Stimulated activated CD4-positive, alpha-beta T cell treated with anti-CD3 and anti-CD28 coated beads, Interleukin-12 subunit alpha, Interleukin-12 subunit beta, amount 100 ng/mL, for 4 hours (primary cell): Measurements from ENCODE around the gene EPHA2.
"Not testable (repeated sequence)": the region's sequence is repeated elsewhere in the genome, so short reads cannot be mapped to it uniquely, and the experiment has no call there.

Experiments used
- DNase-seq: peaks from one replicate; pipeline ENCODE4 v3.0.0-alpha.2; 2020

EPHA2 gene

GRCh38 chr1:16167331-16168143 lies 11.7 kb upstream of the EPHA2 start:
- peak; percentile 60 for DNase-seq

DNA sequence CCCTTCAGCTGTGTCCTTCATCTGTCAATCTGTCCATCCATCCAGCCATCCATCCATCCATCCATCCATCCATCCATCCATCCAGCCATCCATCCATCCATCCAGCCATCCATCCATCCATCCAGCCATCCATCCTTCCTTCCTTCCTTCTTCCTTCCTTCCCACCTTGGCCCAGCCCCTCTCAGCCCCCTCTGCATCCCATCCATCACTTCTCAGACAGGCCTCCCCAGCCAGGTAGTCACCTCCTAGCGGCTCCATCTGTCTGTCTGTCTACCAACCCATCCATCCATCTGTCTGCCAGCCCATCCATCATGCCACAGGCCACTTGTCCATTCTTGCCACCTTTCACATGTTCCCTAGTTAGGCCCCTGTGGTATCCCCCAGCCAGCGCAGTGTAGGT lies 10.2 kb upstream of the EPHA2 start:
- DNase-seq: no peak

GRCh38 chr1:16165548-16165947 lies 9.7 kb upstream of the EPHA2 start:
- no peak for DNase-seq

GRCh38 chr1:16165073-16165364 lies 9.2 kb upstream of the EPHA2 start:
- DNase-seq: no peak

GRCh38 chr1:16164213-16165072 lies 8.6 kb upstream of the EPHA2 start:
- no peak for DNase-seq

DNA sequence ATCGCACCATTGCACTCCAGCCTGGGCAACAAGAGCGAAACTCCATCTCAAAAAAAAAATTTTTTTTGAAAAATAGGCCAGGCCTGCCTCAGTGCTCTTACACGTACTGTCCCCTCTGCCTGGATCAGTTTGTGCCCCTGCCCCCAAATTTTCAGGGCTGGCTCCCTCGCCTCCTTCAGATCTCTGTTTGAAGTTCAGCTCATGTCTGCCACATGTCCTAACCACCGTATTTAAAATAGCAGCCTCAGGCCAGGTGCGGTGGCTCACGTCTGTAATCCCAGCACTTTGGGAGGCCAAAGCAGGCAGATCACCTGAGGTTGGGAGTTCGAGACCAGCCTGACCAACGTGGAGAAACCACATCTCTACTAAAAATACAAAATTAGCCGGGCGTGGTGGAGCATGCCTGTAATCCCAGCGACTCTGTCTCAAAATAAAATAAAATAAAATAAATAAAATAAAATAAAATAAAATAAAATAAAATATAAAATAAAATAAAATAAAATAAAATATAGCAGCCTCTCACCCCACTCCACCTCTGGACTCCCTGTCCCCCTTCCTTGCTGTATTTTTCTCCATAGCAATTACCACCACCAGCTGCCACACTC lies 7.8 kb upstream of the EPHA2 start:
- DNase-seq: not testable (repeated sequence)

DNA sequence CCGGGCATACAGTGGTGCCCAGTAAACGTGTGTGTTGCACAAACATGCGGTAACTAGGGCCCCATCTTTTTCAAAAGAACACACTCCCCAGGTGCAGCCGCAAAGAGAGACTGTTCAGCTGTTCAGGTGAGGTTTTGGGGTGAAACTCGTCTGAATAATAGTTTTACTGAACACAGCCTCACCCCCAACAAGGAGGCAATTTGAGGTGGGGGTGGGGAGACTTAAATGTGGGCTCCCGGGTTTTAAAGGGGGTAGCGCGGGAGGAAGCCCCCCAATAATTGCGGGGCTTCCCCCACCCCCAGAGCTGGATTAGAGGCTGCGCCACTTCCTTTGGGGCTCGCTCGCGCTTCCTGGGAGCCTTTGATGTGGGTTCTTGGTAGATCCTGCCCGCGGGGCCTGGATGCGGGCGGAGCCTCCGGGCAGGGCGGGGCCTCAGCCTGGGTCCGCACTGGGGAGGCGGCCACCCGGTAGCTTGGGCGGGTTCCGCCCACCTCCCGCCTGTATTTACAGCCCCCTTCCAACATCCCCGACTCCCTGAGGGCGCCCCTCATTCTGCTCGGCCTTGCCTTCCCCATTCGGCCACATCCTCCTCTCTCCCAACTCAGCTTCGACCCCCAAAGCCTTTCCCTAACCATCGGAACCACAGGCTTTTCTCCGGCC lies 6.4 kb upstream of the EPHA2 start:
- peak; percentile 49 for DNase-seq

GRCh38 chr1:16161717-16162116 lies 5.8 kb upstream of the EPHA2 start:
- DNase-seq: no peak

DNA sequence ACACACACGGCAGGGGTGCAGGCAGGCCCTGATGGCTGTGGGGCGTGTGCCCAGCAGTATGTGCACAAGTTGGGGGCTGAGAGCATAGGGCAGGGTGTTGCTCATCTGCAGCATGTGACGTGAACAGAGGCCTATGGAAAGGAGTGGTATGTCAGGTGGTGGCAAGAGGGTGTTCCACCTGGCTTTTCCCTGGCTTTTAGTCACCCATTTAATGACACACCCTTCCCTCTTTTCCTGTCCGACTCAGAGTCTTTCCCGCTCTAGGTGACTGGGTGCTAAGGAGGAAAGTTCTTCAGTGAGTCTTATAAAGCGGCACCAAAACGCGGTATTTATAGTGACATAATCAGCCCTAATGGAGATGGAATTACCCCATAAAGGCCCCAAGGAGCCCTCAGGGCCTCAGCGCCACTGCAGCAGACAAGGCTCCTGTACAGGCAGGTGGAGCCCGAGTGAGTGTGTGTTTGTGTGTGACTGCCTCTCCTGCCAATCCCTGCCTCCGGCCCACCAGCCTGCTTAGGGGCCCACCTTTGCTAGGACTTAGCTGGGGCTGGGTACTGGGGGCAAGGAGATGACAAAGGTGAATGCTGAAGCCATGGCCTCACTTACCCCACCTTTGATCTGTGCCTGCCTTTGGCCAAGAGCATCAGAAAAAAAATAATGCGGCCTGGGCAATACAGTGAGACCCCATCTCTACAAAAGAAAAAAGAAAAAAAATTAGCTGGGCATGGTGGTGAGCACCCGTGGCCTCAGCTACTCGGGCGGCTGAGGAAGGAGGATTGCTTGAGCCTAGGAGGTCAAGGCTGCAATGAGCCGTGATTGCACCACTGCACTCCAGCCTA lies 3.3 kb upstream of the EPHA2 start:
- no peak for DNase-seq

DNA sequence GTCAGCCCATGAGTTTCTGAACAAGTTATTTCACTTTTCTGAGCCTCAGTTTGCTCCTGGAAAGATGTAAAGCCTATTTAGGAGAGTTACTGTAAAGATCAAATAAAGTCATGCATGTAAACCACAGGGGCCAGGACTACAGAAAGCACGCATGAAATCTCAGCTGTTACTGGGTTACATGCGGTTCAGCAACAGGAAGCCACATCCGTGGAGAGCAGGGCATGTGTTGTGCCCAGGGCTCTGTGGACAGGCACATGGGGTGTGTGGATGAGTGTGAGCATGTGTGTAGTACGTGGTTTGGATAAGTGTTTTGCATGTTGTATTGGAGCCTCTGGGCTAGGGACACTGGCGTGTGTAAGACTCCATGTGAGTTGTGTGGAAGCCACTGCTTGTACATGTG lies 2.2 kb upstream of the EPHA2 start:
- no peak for DNase-seq

GRCh38 chr1:16156848-16157495 lies 1.1 kb upstream of the EPHA2 start:
- no peak for DNase-seq

DNA sequence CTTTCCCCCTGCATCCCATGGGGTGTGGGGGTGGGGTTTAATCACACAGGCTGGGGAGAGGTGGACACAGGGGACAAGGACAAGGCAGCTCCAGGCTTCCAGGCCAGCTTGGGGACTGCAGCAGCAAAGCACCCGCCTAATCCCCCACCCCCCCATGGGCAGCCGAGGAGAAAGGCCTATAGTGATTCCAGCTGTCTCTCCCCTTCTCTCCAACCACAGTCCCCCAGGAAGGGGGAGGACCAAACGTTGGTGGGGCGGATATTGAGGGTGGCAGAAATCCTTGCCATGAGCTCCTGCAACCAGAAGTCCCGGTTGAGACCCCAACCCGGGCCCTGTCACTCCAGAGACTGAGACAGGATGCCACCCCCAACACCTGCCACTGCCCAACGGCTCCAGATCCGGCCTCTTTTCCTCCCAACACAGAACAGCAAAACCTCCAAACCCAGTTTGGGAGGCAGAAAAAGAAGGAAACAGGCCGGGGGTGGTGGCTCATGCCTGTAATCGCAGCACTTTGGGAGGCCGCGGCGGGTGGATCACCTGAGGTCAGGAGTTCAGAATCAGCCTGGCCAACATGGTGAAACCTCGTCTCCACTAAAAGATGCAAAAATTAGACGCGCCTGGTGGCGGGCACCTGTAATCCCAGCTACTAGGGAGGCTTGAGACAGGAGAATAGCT lies 1.7 kb downstream of the EPHA2 start:
- DNase-seq: no peak

- DNase-seq: no peak
These were observed 2.5 kb downstream of the EPHA2 start for GRCh38 chr1:16153096-16153998.

GRCh38 chr1:16152481-16153087 lies 3.3 kb downstream of the EPHA2 start:
- DNase-seq: no peak

- no peak for DNase-seq
These were observed 3.9 kb downstream of the EPHA2 start for GRCh38 chr1:16151995-16152384.

DNA sequence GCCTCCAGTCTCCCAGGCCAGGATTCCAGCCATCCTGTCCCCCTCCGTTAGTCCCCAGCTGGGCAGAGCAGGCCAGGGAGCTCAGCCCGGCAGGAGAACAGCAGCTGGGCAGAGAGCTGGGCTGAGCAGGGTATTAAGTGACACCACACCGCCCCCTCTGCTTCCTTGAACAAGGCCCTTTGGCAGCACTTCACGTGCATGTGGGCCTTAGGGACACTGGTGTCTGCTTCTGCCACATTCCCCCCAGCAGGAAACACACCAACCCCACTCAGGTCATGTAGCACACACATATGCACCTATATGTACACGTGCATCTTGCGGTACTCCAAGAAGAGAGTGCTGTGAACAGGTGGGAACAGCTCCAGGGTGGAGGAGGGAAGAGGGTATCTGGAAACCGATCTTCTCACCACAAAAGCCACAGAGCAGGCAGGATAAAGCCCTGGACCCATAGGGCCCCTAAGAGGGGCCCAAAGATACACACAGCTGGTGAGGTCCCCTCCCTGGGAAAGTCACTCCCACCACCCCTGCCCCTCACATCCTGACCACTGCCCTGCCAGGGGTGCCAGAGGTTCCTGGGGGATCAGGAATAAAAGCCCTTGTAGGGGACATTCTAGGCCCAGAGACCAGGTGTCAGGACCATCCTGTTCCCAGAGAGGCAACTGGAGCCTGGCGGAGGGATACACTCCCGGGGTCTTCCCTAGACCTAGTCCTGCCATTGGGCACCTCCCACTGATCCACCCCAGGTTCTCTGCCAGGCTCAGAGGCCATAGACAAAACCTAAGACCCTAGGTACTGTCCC lies 4.5 kb downstream of the EPHA2 start:
- no peak for DNase-seq

GRCh38 chr1:16150508-16150907 lies 5.4 kb downstream of the EPHA2 start:
- no peak for DNase-seq

GRCh38 chr1:16149702-16150488 lies 6.0 kb downstream of the EPHA2 start:
- no peak for DNase-seq
